Measurements from ENCODE around the gene GPR12.

GPR12 gene

DNA sequence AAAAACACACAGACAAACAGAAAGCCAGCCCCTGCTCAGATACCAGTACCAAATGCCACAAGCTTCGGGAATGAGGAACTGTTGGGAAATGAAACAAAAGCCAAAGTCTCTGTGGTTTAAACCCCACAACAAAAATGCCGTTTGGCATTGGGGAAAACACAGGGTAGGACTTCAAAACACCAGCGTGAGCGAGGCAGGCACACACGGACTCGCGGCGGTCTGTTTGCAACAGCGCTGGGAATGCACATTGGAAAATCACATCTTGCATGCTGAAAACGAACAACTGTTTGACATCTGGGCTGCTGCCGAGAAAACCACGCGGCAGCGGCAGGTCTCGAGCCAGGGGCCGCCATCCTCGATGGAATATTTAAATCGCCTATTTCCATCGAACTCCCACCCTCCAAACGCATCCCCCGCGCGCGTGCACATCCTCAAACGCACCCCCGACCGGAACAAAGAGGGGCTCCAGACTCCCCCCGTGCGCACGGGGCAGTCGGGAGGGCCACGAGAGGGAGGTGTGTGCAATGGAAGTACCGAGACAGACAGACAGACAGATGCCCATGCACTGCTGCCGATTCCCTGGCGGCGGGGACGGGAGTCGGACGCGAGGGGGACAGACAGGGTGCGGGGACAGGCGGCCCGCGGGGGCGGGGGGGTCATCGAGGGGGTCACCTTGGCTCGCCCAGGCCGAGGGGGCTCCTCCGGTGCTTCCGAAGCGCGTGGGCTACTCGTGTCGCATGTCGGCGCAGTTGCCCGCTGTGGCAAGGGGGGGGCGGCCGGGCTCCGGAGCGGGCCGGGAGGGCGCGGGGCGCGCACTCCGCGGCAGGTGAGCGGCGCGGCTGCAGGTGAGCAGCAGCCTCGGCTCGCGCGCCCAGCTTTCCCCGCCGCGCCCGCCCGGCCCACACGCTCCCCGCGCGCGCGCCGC, at the start of gene GPR12:
Gene GPR12, minus strand, starts transcription at position 880 of the 925 bp plus-strand sequence. CDS start 959 bp downstream, outside the sequence.
- DNase-seq (ENCODE audit: extremely low read depth in 1 of 2, low read depth in 1 of 2): no peak

DNA sequence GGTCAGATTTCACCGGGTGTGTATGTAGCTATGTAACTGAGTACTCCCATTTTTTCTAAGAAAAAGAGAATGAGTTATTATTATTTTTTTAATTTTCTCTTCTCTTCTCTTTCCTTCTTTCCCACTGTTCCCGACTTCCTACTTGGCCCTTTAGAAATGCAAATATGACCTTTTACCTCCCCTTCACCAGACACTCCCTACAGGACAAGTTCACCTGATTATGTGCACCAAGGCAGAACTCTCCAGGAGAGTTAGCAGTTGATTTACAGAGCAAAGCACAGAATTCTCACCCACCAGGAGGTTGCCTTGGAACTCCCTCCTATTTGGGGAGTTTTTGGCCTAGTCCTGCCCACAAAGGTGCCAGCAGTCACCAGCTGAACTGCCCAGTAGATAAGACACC, 49.5 kb upstream of the GPR12 start:
- DNase-seq (ENCODE audit: extremely low read depth in 1 of 2, low read depth in 1 of 2): no peak

- DNase-seq (ENCODE audit: extremely low read depth in 1 of 2, low read depth in 1 of 2): no peak
These were observed 46.3 kb upstream of the GPR12 start for GRCh38 chr13:26806891-26807290.

DNA sequence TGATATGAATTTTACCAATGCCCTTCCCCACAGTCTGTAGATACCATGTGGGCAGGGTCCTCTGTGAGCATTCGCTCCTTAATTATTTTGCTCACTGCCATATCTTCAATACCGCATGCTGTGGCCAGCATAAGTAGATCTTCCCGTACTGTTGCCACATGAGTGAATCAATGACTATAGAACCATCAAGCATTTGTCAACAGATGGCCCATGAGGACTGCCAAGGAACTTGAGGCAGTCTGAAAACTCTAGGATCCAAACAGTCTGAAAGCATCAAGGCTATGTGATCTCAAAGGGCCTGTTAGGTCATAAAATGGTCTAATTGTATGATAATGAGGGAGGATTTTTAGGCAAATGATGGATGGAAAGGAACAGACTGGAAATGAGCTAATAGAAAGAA, 27.4 kb upstream of the GPR12 start:
- no peak for DNase-seq (ENCODE audit: extremely low read depth in 1 of 2, low read depth in 1 of 2)

GRCh38 chr13:26786651-26787295, 26.2 kb upstream of the GPR12 start:
- DNase-seq (ENCODE audit: extremely low read depth in 1 of 2, low read depth in 1 of 2): no peak

GRCh38 chr13:26785838-26786630, 25.4 kb upstream of the GPR12 start:
- peak; percentile 10 to 14 for DNase-seq (ENCODE audit: extremely low read depth in 1 of 2, low read depth in 1 of 2)

GRCh38 chr13:26784704-26785639, 24.4 kb upstream of the GPR12 start:
- no peak for DNase-seq (ENCODE audit: extremely low read depth in 1 of 2, low read depth in 1 of 2)

DNA sequence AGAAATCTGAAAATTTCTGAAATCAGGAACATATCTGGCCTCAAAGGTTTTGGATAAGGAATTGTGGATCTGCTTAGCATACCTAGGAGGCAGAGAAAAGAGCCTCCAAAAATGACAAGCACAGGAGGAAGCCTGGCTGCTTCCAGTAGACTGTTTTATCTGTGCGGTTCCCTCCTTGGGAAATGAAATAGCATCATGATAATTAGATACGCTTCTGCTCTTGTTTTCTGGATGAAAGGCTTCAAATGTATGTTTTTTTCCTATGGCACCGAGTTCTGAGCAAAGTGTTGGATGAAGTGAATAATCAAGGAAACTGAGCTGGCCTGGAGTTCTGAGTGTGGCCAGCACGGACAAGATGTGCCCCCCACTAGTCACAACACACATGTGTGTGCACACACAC, 19.8 kb upstream of the GPR12 start:
- DNase-seq (ENCODE audit: extremely low read depth in 1 of 2, low read depth in 1 of 2): no peak

GRCh38 chr13:26779321-26779720, 18.7 kb upstream of the GPR12 start:
- no peak for DNase-seq (ENCODE audit: extremely low read depth in 1 of 2, low read depth in 1 of 2)

- no peak for DNase-seq (ENCODE audit: extremely low read depth in 1 of 2, low read depth in 1 of 2)
These were observed 11.9 kb upstream of the GPR12 start for GRCh38 chr13:26772531-26772930.

GRCh38 chr13:26771796-26772195, 11.2 kb upstream of the GPR12 start:
- no peak for DNase-seq (ENCODE audit: extremely low read depth in 1 of 2, low read depth in 1 of 2)

GRCh38 chr13:26762745-26763345, 2.3 kb upstream of the GPR12 start:
- DNase-seq (ENCODE audit: extremely low read depth in 1 of 2, low read depth in 1 of 2): no peak

GRCh38 chr13:26760832-26761582, 421 bp upstream of the GPR12 start:
- no peak for DNase-seq (ENCODE audit: extremely low read depth in 1 of 2, low read depth in 1 of 2)

GRCh38 chr13:26759249-26759906, 1.2 kb downstream of the GPR12 start:
- DNase-seq (ENCODE audit: extremely low read depth in 1 of 2, low read depth in 1 of 2): no peak

DNA sequence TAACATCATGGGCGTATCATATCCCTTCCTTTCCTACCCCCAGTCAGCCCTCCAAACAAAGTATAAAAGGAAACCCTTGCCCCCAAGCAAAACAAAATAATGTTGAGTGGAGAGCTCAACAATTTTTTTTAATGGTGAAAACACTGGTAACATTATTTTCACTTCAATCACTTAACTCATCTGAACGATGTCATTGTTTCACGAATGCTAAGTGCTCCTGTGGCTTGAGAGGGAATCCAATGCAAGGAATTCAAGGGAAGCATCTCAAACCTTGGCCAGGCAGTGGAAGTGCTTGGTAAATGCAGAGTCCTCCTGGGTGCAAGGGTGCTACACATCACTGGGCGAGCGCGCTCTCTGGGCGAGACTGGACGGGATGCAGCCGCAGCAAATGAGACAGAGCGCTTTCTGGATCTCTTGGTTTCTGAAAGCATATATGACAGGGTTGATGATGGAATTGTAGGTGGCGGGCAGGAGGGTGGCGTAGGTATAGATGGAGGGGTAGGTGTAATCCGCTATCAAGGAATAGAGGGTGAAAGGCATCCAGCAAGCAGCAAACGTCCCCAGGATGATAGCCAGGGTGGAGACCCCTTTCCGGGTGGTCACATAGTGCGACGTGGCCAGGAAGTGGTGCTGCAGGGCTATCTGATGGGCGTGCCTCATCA, 2.0 kb downstream of the GPR12 start:
- DNase-seq (ENCODE audit: extremely low read depth in 1 of 2, low read depth in 1 of 2): no peak

DNA sequence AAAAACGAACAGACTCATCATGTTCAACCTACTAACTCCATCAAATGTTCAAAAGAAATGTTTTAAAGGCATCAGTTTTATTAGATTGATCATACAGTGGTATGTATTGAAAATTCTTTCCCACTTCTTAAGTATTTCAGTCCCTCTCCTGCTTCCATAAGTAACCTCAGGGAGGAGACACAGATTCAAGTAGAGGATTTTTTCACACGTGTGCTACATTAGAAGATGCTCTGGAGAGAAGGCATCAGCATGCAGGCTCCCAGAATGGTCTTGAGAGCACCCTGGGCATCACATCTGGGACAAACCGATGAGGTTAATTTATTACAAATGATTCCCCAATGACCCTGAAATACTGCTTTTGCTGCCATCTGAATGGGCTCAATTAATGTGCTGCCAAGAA, 3.6 kb downstream of the GPR12 start:
- DNase-seq (ENCODE audit: extremely low read depth in 1 of 2, low read depth in 1 of 2): no peak

GRCh38 chr13:26752671-26753070, 7.9 kb downstream of the GPR12 start:
- DNase-seq (ENCODE audit: extremely low read depth in 1 of 2, low read depth in 1 of 2): no peak

- DNase-seq (ENCODE audit: extremely low read depth in 1 of 2, low read depth in 1 of 2): no peak
These were observed 10.7 kb downstream of the GPR12 start for GRCh38 chr13:26749905-26750304.
